Measurements from ENCODE around the gene TNFRSF8. TPM values are rescaled to one million over a fixed set of nuclear protein-coding genes. Genes with fewer than 3 reads are reported as not detected.

TNFRSF8 gene
- polyA plus RNA-seq, 1 donor (not counting 4 experiments of a cell fraction or from before 2014, with no cell fraction given): 0.03 TPM

GRCh38 chr1:12149791-12150175 is 86.7 kb downstream of the TNFRSF8 start:
- Histone ChIP-seq H3K79me2 (ENCODE audit: control insufficient read depth, insufficient read depth, low read length) (no peaks in the 10 kb centered on the region), H3K4me2 (ENCODE audit: control insufficient read depth, extremely low read depth, insufficient read depth, low read depth, low read length) (no peak overlapping the region), H2AFZ (ENCODE audit: control insufficient read depth, low read length) (no peak overlapping the region), H3K9me1 (ENCODE audit: control insufficient read depth, extremely low read depth, insufficient read depth, low read length) (no peaks in the 10 kb centered on the region), H3K9me3 (ENCODE audit: control insufficient read depth, low read depth, low read length) (no peaks in the 10 kb centered on the region), H3K36me3 (ENCODE audit: control insufficient read depth in 2 of 2, extremely low read depth in 1 of 2, insufficient read depth in 2 of 2, low read length in 2 of 2) (no peaks in the 10 kb centered on the region), H4K20me1 (ENCODE audit: control insufficient read depth, extremely low read depth, insufficient read depth, low read length) (no peaks in the 10 kb centered on the region), H3K27me3 (ENCODE audit: control insufficient read depth, extremely low read depth, insufficient read depth, low read length) (peaks cover 4% of the 10 kb centered on the region), H3K4me3 (ENCODE audit: control insufficient read depth in 2 of 3, extremely low read depth in 1 of 3, insufficient read depth in 2 of 3, low read depth in 1 of 3, low read length in 3 of 3) (no peak overlapping the region), H3K4me1 (ENCODE audit: control insufficient read depth, extremely low read depth, insufficient read depth, low read length) (no peaks in the 10 kb centered on the region), H3K9ac (ENCODE audit: control insufficient read depth, extremely low read depth, insufficient read depth, low read length) (no peak overlapping the region), H3K27ac (ENCODE audit: control insufficient read depth, insufficient read depth, low read length) (no peak overlapping the region)
- DNase-seq (ENCODE audit: low read depth, low spot score) (no peak), FAIRE-seq (no peak)
- TF ChIP-seq EZH2 (IDR thresholded peaks at IDR 0.05; ENCODE audit: low read length) (no peak), CTCF (optimal IDR thresholded peaks at IDR 0.05 in 1 of 3, IDR thresholded peaks at IDR 0.05 in 1 of 3, conservative IDR thresholded peaks at IDR 0.05 in 1 of 3; ENCODE audit: extremely low read depth in 1 of 3, insufficient read depth in 2 of 3, low read length in 3 of 3) (no peak)
- dilution Hi-C loops (cut with MboI; ENCODE audit: extremely low pct_ligation_motif_present, low sequenced_read_pairs): no loop called here

DNA sequence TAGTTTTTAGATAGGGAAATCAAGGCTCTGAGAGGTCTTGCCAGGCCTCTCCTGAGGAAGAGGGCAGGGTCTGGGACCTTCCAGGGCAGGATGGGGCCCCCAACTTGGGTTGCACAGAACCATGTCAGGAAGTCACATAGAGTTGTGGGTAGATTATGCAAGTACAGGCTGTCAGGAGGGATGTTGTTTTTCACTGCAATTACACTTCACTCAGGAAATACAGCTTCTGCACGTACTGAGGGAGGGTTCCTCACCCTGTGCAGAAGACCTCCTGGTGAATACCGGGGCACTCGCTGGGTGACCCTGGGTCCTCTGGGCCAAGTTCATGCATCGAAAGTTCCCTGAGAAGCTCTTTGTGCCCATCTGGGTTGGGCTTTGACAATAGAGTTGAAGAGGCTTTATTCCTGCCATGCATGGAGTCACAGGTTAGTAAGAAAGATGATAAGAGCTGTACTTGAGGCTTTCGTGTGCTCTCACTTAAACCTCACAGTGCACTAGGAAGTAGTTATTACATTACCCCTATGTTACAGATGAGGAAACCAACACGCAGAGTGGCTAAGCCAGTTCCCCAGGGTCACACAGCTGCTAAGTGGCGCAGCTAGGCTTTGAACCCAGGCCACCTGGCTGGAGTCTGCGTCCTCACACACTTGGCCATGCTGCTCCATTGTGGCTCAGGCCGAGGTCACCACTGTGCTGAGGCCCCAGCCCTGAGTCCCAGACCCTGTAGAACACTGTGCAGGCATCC is 87.5 kb downstream of the TNFRSF8 start:
- TF ChIP-seq CTCF (optimal IDR thresholded peaks at IDR 0.05 in 1 of 3, IDR thresholded peaks at IDR 0.05 in 1 of 3, conservative IDR thresholded peaks at IDR 0.05 in 1 of 3; ENCODE audit: extremely low read depth in 1 of 3, insufficient read depth in 2 of 3, low read length in 3 of 3) (no peak), EZH2 (IDR thresholded peaks at IDR 0.05; ENCODE audit: low read length) (no peak)
- Histone ChIP-seq H3K4me2 (ENCODE audit: control insufficient read depth, extremely low read depth, insufficient read depth, low read depth, low read length) (no peak overlapping the region), H3K9me1 (ENCODE audit: control insufficient read depth, extremely low read depth, insufficient read depth, low read length) (no peaks in the 10 kb centered on the region), H3K27me3 (ENCODE audit: control insufficient read depth, extremely low read depth, insufficient read depth, low read length) (peaks cover 4% of the 10 kb centered on the region), H3K79me2 (ENCODE audit: control insufficient read depth, insufficient read depth, low read length) (no peaks in the 10 kb centered on the region), H3K36me3 (ENCODE audit: control insufficient read depth in 2 of 2, extremely low read depth in 1 of 2, insufficient read depth in 2 of 2, low read length in 2 of 2) (no peaks in the 10 kb centered on the region), H2AFZ (ENCODE audit: control insufficient read depth, low read length) (no peak overlapping the region), H3K9ac (ENCODE audit: control insufficient read depth, extremely low read depth, insufficient read depth, low read length) (no peak overlapping the region), H3K4me3 (ENCODE audit: control insufficient read depth in 2 of 3, extremely low read depth in 1 of 3, insufficient read depth in 2 of 3, low read depth in 1 of 3, low read length in 3 of 3) (no peak overlapping the region), H4K20me1 (ENCODE audit: control insufficient read depth, extremely low read depth, insufficient read depth, low read length) (no peaks in the 10 kb centered on the region), H3K27ac (ENCODE audit: control insufficient read depth, insufficient read depth, low read length) (no peak overlapping the region), H3K9me3 (ENCODE audit: control insufficient read depth, low read depth, low read length) (no peaks in the 10 kb centered on the region), H3K4me1 (ENCODE audit: control insufficient read depth, extremely low read depth, insufficient read depth, low read length) (no peaks in the 10 kb centered on the region)
- FAIRE-seq: no peak
- dilution Hi-C loops (cut with MboI; ENCODE audit: extremely low pct_ligation_motif_present, low sequenced_read_pairs): no loop called here
- no peak for DNase-seq (ENCODE audit: low read depth, low spot score)

Measured in keratinocyte (primary cell).